Measurements from ENCODE around the gene CROCC2. TPM values are rescaled to one million over a fixed set of nuclear protein-coding genes. Genes with fewer than 3 reads are reported as not detected.
A peak's percentile ranks its signal among the peaks of the same experiment; 100 is the strongest.

The CROCC2 gene
- total and polyA plus RNA-seq, 8 donors = 0.03 to 4.9 TPM; not detected in 6

- WGBS, 5 donors = 82 to 85% (median 83%) methylated on average over 8 to 12 of the region's 12 CpGs
- Histone ChIP-seq H3K36me3 (no peaks in the 10 kb centered on the region), H3K4me1 (peaks cover 0 to 9% (median 6%) of the 10 kb centered on the region in 4 donors), H3K4me3 (no peak overlapping the region), H3K27me3 (peaks cover 0 to under 1% (median 0%) of the 10 kb centered on the region in 3 donors), H3K9me3 (no peaks in the 10 kb centered on the region), H3K27ac (peak overlapping the region in 1 of 5 donors; percentile 2)
- no peak for TF ChIP-seq POLR2AphosphoS5 (IDR thresholded peaks at IDR 0.05)
- TF ChIP-seq POLR2A (IDR thresholded peaks at IDR 0.05) = no peak
- TF ChIP-seq CTCF (IDR thresholded peaks at IDR 0.05) = no peak
- TF ChIP-seq EP300 (IDR thresholded peaks at IDR 0.05) = no peak
- peak in 1 of 2 donors; percentile 4 for DNase-seq
- intact Hi-C loops (cut with DNase I; ENCODE audit: low total_unique reads) = no loop called here
Measured at GRCh38 chr2:240874715-240875227, 31.4 kb upstream of the CROCC2 start.

- Histone ChIP-seq H3K27me3 (no peaks in the 10 kb centered on the region), H3K36me3 (no peaks in the 10 kb centered on the region), H3K4me3 (no peak overlapping the region), H3K4me1 (peaks cover 0 to 9% (median 6%) of the 10 kb centered on the region in 4 donors), H3K9me3 (no peaks in the 10 kb centered on the region), H3K27ac (no peak overlapping the region)
- DNase-seq = peak in 1 of 2 donors; percentile 1
- TF ChIP-seq POLR2AphosphoS5 (IDR thresholded peaks at IDR 0.05) = no peak
- no peak for TF ChIP-seq EP300 (IDR thresholded peaks at IDR 0.05)
- no peak for TF ChIP-seq CTCF (IDR thresholded peaks at IDR 0.05)
- no peak for TF ChIP-seq POLR2A (IDR thresholded peaks at IDR 0.05)
- WGBS, 5 donors = 92 to 97% (median 94%) methylated on average over 17 to 22 of the region's 22 CpGs
- intact Hi-C loops (cut with DNase I; ENCODE audit: low total_unique reads) = no loop called here
Measured at GRCh38 chr2:240875228-240876034, 30.7 kb upstream of the CROCC2 start.

- no peak overlapping the region for H3K27ac ChIP-seq
- DNase-seq = no peak
- 61 to 80% (median 77%) methylated on average over 7 of the region's 7 CpGs for WGBS, 5 donors
- no peaks in the 10 kb centered on the region for H3K9me3 ChIP-seq
- no peak overlapping the region for H3K4me3 ChIP-seq
- intact Hi-C loops (cut with DNase I; ENCODE audit: low total_unique reads) = no loop called here
- no peaks in the 10 kb centered on the region for H3K36me3 ChIP-seq
- TF ChIP-seq EP300 (IDR thresholded peaks at IDR 0.05) (no peak), CTCF (IDR thresholded peaks at IDR 0.05) (no peak), POLR2AphosphoS5 (IDR thresholded peaks at IDR 0.05) (no peak), POLR2A (IDR thresholded peaks at IDR 0.05) (no peak)
- no peaks in the 10 kb centered on the region for H3K27me3 ChIP-seq
- H3K4me1 ChIP-seq = peaks cover 0 to 9% (median 6%) of the 10 kb centered on the region in 4 donors
Measured at GRCh38 chr2:240876035-240876474, 30.1 kb upstream of the CROCC2 start.

GRCh38 chr2:240876475-240877251 lies 29.5 kb upstream of the CROCC2 start:
- Histone ChIP-seq H3K4me1 (peaks cover 0 to 9% (median 6%) of the 10 kb centered on the region in 4 donors), H3K36me3 (no peaks in the 10 kb centered on the region), H3K4me3 (no peak overlapping the region), H3K27ac (no peak overlapping the region), H3K27me3 (no peaks in the 10 kb centered on the region), H3K9me3 (no peaks in the 10 kb centered on the region)
- intact Hi-C loops (cut with DNase I; ENCODE audit: low total_unique reads) = no loop called here
- peak; percentile 45 to 69 for DNase-seq
- 65 to 74% (median 67%) methylated on average over 16 to 18 of the region's 18 CpGs for WGBS, 5 donors
- TF ChIP-seq POLR2A (IDR thresholded peaks at IDR 0.05) (no peak), POLR2AphosphoS5 (IDR thresholded peaks at IDR 0.05) (no peak), CTCF (IDR thresholded peaks at IDR 0.05) (no peak), EP300 (IDR thresholded peaks at IDR 0.05) (no peak)
